HK-2 (cell line): ENCODE measurements around the gene ZC3H4.
A peak's percentile ranks its signal among the peaks of the same experiment; 100 is the strongest.

Source experiments
- DNase-seq: peaks from one replicate; pipeline ENCODE4 v3.0.0-alpha.2; 2018; ENCODE audit not compliant: unreplicated experiment

ZC3H4 gene

DNA sequence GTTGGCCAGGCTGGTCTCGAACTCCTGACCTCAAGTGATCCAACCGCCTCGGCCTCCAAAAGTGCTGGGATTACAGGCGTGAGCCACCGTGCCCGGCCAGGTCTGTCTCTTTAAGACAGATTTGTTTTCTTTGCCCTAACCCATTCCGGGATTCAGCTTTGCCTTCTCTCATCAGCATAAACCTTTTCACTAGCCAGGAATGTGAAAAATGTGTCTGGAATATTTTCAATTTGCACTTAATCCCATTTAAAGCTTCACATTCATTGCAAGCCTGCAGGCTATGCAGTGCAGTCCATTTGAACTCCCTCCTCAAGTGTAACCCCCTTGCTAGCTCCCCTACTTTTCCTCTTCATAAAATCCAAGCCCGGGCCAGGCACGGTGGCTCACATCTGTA lies 64.3 kb downstream of the ZC3H4 start:
- no peak for DNase-seq

DNA sequence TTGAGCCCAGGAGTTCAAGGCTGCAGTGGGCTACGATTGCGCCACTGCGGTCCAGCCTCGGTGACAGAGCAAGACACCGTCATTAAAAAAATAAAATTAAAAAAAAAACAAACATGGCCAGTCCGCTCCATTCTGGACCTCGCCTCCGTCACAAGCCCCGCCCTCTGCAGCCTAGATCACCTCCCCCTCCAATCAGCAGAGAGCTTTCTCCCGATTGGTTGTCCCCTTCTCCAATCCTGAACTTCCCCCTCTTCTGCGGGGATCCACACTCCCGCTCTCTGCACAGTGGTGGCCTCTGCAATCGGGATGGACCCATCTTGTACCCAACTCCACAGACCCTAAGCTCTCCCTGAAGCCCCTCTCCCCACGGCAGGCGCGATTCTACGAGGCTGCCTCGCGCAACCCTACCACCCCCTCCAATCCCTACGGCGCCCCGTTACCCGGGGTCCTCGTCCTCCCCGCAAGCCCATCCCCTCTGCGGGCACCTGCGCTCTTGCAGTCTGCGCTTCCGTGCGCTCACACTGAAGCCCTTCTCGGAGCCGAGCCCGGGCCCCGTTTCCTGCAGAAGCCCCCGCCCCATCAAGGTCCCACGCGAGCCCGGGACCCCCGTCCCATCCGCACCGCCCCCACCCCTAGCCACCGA lies 65.7 kb downstream of the ZC3H4 start:
- DNase-seq, result peak; percentile 82

DNA sequence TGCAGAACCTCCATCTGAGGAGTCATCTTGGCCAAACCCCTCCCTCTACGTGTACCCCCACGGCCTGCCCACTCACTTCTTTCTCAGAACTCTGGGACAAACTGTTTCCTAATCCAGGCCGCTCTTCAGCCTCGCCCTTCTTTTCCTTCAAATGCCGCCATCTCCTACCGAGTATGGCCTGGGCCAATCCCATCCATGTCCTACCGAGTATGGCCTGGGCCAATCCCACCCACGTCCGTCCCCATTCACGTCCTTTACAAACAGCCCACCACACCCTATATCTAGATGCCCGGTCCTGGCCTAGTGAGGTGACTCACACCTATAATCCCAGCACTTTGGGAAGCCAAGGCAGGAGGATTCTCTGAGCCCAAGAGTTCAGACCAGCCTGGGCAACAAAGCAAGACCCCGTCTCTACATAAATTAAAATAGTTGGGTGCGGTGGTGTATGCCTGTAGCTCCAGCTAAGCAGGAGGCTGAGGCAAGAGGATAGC lies 66.3 kb downstream of the ZC3H4 start:
- DNase-seq, result no peak

DNA sequence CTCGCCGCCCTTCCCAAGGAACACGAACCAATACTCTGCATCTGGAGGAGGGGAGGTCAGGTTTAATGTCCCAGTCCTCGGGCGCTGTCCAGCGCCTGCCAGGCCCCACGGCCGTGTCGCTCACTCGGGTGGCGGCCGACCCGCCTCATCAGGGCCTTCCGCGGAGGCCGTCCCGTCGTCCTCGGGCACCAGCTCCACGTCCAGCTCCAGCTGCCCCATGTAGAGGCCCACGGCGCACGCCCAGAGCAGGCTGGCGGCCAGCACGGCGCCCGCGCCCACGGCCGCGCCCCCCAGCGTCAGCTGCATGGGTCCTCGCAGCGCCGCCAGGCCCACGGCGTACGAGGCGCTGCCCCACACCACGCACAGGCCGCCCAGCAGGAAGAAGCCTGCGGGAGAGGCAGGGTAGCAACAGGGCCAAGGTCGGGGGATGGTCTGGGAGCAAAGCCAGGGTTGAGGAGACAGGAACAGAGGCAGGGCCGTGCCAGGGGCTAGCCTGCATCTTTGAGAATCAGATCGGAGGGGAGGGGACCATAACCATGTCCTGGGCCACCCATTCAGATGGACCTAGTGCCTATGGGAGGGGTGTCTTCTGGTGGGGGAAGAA lies 67.6 kb downstream of the ZC3H4 start:
- no peak for DNase-seq

DNA sequence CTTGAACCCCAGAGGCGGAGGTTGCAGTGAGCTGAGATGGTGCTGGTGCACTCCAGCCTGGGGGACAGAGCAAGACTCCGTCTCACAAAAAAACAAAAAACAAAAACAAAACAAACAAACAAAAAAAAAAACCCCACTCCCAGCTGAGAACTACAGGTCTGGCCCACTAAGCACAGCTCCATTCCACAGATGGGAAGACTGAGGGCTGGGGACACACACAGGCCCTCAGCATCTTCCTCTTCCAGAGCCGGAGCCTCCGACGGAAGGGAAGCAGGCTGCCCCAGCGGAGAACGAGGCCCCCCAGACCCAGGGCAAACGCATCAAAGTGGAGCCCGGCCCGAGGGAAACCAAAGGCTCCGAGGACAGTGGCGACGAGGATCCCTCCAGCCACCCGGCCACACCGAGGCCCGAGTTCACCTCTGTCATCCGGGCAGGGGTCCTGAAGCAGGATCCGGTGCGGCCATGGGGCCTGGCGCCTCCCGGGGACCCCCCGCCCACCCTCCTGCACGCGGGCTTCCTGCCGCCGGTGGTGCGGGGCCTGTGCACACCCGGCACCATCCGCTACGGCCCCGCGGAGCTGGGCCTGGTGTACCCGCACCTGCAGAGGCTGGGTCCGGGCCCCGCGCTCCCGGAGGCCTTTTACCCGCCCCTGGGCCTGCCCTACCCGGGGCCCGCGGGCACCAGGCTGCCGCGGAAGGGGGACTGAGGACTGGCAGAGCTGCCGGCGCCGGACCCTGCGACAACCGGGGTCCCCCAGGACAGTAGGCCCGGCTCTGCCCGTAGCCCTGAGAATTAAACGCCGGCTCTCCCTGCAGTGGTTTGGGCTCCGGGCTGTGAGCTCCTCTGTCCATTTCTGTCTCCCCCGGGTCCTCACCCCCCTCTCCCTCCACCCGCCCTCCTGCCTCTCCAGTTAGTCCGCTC lies 68.4 kb downstream of the ZC3H4 start:
- DNase-seq, result no peak

DNA sequence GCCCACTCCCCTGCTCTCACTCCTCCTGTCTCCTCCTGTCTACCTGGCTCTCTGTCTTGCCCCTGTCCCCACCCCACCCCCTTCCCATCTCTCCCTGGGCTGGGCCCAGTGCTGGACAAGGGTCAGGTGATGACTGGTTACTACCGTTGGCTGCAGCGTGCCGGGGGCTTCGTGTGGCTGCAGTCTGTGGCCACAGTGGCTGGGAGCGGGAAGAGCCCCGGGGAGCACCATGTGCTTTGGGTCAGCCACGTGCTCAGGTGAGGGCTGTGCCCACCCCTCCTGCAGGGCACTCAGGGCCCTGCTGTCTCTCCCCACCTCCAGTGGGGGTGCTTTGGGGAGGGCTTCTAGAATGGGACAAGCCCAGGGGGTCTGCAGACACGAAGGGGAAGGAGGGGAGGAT lies 72.7 kb downstream of the ZC3H4 start:
- no peak for DNase-seq

DNA sequence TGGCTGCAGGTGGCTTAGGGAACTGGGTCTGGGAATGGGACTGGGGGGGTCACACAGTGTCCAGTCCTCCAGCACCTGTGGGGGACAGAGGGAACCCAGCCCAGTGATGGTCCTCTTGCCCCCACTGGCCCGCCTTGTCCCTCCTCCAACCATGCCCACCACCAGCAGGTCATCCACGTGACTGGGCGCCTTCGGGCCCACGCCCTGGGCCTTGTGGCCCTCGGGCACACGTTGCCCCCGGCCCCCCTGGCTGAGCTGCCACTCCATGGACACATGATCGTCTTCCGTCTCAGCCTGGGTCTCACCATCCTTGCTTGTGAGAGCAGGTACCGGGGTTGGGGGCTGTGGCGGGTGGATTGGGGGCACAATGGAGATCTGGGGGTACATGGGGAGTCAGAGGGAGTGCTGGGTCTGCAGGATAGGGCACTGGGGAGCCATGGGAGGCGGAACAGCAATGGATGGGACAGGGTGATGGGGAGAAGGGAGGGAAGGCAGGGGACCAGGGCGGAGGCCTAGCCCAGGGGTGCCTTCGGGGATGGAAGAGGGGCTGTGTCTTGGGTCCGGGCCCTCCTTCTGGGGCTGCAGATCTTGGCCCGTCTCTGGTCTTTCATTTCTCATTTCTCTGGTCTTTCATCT lies 74.2 kb downstream of the ZC3H4 start:
- DNase-seq, result no peak

DNA sequence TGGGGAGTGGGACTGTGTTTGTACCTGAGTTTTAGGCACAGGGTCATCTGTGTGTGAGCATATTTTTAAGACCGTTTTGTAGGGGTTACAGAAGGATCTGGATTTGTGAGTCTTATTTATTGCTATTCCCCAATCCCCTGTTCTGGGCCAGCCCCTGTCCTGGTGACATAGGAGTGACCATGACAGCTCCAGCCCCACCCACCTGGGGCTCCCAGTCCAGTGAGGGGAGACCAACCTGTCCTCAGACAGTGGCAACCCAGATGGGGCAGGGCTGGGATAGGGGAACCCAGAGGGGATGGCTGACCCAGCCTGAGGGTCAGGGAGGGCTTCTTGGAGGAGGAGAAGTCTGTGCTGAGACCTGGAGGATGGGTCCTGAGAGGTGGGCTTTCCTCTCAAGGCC lies 75.8 kb downstream of the ZC3H4 start:
- no peak for DNase-seq

DNA sequence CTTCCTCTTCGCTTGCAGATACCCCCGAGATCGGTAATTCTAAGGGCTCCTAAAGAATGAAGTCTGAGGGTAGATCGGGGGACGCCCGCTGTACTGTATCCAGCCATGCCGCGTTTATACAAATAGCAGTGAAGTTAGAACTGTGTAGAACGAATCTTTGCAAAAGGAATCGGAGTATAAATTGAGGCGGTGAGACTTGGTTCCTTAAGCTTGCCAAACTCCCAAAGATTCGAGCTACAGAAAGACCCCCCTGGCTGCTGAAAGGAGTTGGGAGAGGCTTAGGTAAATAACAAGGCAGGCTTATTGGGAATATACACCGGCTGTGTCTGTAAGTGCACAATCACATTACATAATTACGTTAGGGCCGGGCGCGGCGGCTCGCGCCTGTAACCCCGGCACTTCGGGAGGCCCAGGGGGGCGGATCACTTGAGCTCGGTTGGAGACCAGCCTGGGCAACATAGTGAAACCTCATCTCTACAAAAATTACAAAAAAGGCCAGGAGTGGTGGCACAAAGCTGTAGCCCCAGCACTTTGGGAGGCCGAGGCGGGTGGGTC lies 77.4 kb downstream of the ZC3H4 start:
- no peak for DNase-seq

DNA sequence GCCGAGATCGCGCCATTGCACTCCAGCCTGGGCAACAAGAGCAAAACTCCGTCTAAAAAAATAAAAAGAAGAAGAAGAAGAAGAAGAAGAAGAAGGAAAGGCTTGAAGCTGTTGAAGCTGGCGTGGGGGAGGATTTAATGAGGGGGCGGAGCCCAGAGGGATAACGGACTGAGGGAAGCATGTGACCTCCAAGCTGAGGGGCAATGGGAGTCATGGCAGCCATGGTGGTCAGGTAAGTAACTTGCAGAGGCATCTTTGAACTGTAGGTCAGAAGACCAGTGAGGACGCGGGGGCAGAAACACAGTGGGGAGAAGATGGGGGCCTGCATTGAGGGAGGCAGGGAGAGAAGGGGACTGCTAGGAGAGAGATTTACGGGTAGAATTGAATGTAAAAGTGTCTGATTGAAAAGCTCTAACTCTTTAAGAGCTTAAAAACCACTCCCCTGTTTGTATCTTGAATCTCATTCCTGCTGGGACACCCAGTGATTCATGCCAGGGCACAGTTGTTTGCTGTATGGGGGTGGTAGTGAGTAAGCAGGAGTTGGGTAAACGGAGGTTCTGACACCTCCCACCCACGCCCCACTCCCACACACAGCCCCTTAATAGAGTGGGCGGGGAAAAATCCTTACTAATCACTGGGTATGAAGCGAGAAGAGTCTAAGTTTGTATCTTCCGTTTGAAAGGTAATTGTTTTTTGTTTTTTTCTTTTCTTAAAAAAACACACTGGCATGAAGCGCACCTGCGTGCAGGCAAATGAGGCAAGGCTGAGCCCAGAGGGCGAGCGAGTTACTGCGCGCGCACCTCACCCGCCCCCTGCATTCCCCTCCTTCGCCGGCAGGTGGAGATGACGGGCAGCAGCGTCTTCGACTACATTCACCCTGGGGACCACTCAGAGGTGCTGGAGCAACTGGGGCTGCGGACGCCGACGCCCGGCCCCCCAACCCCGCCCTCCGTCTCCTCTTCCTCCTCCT lies 78.2 kb downstream of the ZC3H4 start:
- peak; percentile 98 for DNase-seq

DNA sequence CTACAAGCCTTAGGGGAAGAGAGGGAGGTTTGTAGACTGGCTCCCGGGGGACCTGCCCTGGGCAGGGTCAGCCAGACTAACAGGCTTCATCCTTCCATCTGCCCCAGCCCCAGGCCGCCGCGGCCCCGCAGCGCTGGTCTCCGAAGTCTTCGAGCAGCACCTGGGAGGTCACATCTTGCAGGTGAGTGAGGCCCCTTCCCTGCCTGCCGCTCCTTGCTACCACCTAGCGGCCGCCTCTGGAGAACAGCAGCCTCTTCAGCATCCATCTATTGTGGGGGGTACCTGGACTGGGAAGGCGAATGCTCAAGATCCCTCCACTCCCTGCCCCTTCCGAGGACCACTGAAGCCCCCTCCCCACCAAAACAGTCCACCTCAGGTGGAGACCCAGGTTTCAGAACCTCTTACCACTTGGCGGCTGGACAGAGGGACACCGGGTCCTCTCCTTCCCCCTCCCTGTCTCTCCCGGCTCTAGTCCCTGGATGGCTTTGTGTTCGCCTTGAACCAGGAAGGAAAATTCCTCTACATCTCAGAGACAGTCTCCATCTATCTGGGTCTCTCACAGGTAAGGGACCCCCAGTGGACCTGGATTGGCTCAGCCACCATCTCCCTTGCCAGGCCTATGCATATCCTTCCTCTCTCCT lies 81.3 kb downstream of the ZC3H4 start:
- DNase-seq, result peak; percentile 52

DNA sequence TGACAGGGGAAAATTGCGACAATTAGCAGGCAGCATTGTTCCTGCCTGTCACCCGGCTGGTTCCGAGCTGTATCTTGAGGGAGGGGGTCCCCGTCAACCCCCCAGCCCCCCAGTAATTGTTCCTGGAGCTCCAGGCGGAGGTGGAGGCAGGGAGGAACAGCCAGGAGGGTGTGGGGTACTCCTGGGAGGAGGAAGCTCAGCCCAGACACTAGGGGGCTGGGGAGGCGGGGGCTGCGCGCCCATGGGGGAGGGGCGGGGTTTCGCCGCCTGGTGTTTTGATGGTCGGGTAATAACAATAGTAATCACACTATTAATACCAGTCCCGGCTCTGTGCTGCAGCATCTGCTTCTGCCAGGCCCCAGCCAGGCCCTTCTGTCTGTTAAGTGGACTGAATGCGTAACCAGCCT lies 85.4 kb downstream of the ZC3H4 start:
- no peak for DNase-seq

DNA sequence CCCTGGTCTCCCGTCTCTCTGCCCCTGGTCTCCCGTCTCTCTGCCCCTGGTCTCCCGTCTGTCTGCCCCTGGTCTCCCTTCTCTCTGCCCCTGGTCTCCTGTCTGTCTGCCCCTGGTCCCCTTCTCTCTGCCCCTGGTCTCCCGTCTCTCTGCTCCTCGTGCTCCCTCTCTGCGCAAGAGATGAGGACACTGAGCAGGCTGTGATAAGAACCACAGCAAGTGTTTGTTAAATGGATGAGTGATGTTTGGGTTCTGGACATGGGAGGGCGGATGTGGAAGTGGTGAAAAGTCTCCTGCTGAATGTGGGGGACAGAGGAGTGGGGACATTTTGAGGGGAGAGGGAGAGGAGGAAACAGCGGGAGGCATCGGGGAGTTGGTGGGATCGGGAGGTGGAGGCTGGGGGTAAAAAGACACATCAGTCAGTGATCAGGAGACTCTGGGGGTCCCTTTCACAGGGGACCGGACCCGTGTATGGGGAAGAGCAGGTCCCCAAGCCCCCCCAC lies 85.9 kb downstream of the ZC3H4 start:
- DNase-seq, result no peak

DNA sequence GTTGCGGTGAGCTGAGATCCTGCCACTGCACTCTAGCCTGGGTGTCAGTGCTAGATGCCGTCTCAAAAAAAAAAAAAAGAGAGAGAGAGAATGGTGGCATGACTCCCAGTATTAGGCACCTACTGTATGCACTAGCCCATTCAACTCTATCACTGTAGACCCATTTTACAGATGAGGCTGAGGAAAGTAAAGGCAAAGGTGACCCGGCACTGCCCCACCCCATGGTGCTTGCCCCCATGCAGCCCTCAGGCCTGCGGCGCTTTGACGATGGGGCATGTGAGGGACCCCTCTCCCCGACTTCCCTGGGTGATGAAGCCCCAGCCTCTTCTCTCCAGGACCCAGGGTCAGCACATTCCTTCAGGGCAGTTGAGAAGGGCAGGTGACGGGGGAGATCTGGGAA lies 86.7 kb downstream of the ZC3H4 start:
- DNase-seq, result no peak

DNA sequence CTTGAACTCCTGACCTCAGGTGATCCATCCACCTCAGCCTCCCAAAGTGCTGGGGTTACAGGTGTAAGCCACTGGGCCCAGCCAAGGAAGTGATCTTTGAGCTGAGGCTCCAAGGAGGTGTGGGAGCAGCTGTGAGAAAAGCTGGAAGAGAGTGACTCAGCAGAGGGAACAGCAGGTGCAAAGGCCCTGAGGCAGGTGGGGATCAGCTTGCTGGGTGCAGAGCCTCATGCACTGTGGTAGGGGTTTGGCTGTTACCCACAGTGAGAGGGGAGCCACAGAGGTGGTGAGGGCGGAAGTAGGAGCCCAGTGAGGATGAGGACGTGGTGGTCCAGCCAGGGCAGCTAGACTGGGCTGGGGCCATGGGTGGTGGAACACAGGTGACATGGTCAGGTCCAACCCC lies 87.4 kb downstream of the ZC3H4 start:
- DNase-seq, result no peak

DNA sequence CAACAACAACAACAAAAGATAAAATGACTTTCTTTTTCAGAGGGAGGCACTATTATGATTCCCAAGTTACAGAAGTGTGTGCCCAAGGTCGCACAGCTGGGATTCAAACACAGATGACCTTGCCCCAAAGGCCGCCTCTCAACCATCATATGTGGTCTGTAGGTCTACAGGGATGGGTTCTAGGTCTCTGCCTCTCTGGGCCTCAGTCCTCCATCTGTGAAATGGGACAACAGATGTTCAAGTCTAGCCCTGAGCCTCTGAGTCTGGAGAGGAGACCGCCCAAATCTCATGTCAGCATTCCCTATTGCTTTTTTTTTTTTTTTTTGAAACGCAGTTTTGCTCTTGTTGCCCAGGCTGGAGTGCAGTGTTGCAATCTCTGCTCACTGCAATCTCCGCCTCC lies 89.1 kb downstream of the ZC3H4 start:
- no peak for DNase-seq

DNA sequence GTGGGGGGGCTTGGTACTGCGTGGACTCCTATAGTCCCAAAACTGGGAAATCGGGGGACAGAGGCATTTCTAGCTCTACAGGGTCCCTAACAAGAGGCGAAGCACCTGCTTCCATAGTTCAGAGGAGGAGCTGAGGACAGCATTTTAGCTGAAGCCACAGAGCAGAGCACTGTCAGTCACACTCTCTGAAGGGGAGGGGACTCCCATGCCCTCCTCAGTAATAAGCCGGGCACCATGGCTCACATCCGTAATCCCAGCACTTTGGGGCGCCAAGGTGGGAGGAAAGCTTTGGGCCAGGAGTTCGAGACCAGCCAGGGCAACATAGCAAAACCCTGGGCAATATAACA lies 90.2 kb downstream of the ZC3H4 start:
- DNase-seq, result no peak

DNA sequence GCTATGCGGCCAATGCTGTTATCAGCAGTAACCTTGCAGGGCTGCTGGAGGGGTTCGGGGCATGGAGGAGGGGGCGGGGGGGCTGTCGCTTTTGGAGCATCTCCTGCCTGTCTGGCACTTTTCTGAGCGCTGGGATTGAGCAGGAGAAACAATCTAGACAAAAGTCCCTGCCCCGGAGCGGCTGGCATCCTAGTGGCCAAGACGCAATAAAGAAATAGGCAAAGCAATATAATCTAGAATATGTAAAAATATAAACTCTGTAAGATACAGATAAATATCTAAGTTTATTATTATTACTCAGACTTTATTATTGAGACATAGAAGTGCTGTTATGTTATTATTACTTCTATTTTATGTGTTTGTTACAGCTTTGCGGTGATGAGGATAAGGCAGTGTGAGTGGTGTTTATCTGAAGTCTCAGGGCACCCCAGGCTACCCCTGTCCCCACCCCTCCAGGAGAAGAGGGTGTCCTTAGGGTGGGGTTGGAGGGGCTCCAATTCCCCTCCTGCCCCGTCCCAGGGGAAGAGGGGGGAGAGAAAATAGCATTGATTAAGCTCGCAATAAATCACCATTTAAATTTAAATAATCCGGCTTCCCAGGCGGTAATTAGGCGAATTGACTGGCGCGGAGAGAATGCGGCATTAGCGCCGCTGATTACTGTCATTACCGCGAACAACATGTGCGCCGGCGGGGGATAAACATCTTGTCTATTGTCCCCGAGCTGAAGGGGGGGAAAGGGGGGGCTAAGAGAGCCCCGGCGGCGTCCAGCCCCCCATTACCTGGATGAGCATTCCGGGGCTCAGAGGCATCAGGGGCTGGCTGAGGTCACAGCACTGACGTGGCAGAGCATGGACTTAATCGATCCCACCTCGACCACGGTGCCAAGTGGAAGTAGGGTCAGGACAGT lies 90.8 kb downstream of the ZC3H4 start:
- no peak for DNase-seq

DNA sequence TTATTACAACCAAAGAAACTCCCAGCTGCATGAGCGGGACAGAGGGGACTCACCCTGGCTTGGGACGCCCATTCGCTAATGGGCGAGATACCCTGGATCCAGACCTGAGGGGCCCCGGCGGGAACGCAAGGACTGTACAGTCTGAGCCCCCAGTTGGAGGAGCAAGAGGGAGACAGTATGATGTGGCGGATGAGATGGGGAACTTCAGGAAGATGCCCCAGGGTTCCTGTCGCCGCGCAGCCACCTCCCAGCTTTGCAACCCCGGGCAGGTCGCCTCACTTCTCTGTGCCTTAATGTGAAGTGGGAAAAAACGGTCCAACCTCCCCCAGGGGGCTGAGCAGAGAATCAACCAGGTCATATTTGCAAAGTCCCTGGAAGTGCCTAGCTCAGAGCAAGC lies 91.4 kb downstream of the ZC3H4 start:
- no peak for DNase-seq
